ENCODE results near the gene ADAMTS17.

The ADAMTS17 gene

GRCh38 chr15:100111125-100112060, 230.4 kb downstream of the ADAMTS17 start:
- in situ Hi-C loops (cut with MboI; ENCODE audit: low pct_unique_long_range_greater_than_20kb, low sequenced_read_pairs): no loop called here
- DNase-seq: peak; percentile 38

GRCh38 chr15:100109486-100110035, 232.2 kb downstream of the ADAMTS17 start:
- in situ Hi-C loops (cut with MboI; ENCODE audit: low pct_unique_long_range_greater_than_20kb, low sequenced_read_pairs): no loop called here
- DNase-seq: no peak

GRCh38 chr15:100108846-100109245, 232.9 kb downstream of the ADAMTS17 start:
- in situ Hi-C loops (cut with MboI; ENCODE audit: low pct_unique_long_range_greater_than_20kb, low sequenced_read_pairs): no loop called here
- no peak for DNase-seq

GRCh38 chr15:100108346-100108745, 233.4 kb downstream of the ADAMTS17 start:
- in situ Hi-C loops (cut with MboI; ENCODE audit: low pct_unique_long_range_greater_than_20kb, low sequenced_read_pairs): no loop called here
- DNase-seq: no peak

- in situ Hi-C loops (cut with MboI; ENCODE audit: low pct_unique_long_range_greater_than_20kb, low sequenced_read_pairs): no loop called here
- DNase-seq: no peak
These were observed 234.1 kb downstream of the ADAMTS17 start for GRCh38 chr15:100107606-100108225.

- DNase-seq: no peak
These were observed 234.6 kb downstream of the ADAMTS17 start for GRCh38 chr15:100107151-100107550.

GRCh38 chr15:100106732-100107131, 235.0 kb downstream of the ADAMTS17 start:
- in situ Hi-C loops (cut with MboI; ENCODE audit: low pct_unique_long_range_greater_than_20kb, low sequenced_read_pairs): no loop called here
- DNase-seq: no peak

More at GRCh38 chr15:100107151-100107550, 234.6 kb downstream of the ADAMTS17 start:
- in situ Hi-C loops (cut with MboI; ENCODE audit: low pct_unique_long_range_greater_than_20kb, low sequenced_read_pairs): no loop called here

- DNase-seq: no peak
- in situ Hi-C loops (cut with MboI; ENCODE audit: low pct_unique_long_range_greater_than_20kb, low sequenced_read_pairs): no loop called here
These were observed 236.7 kb downstream of the ADAMTS17 start for GRCh38 chr15:100105101-100105500.

GRCh38 chr15:100104245-100104644, 237.5 kb downstream of the ADAMTS17 start:
- in situ Hi-C loops (cut with MboI; ENCODE audit: low pct_unique_long_range_greater_than_20kb, low sequenced_read_pairs): no loop called here

GRCh38 chr15:100103828-100104227, 237.9 kb downstream of the ADAMTS17 start:
- DNase-seq: no peak
- in situ Hi-C loops (cut with MboI; ENCODE audit: low pct_unique_long_range_greater_than_20kb, low sequenced_read_pairs): no loop called here

More at GRCh38 chr15:100104245-100104644, 237.5 kb downstream of the ADAMTS17 start:
- no peak for DNase-seq

GRCh38 chr15:100101426-100102089, 240.2 kb downstream of the ADAMTS17 start:
- in situ Hi-C loops (cut with MboI; ENCODE audit: low pct_unique_long_range_greater_than_20kb, low sequenced_read_pairs): no loop called here
- DNase-seq: no peak

GRCh38 chr15:100100926-100101325, 240.8 kb downstream of the ADAMTS17 start:
- in situ Hi-C loops (cut with MboI; ENCODE audit: low pct_unique_long_range_greater_than_20kb, low sequenced_read_pairs): no loop called here
- no peak for DNase-seq

- no peak for DNase-seq
- in situ Hi-C loops (cut with MboI; ENCODE audit: low pct_unique_long_range_greater_than_20kb, low sequenced_read_pairs): no loop called here
These were observed 241.8 kb downstream of the ADAMTS17 start for GRCh38 chr15:100099976-100100375.

- in situ Hi-C loops (cut with MboI; ENCODE audit: low pct_unique_long_range_greater_than_20kb, low sequenced_read_pairs): no loop called here
These were observed 243.1 kb downstream of the ADAMTS17 start for GRCh38 chr15:100098705-100099104.

GRCh38 chr15:100097342-100098127, 244.2 kb downstream of the ADAMTS17 start:
- in situ Hi-C loops (cut with MboI; ENCODE audit: low pct_unique_long_range_greater_than_20kb, low sequenced_read_pairs): no loop called here
- no peak for DNase-seq

More at GRCh38 chr15:100098705-100099104, 243.1 kb downstream of the ADAMTS17 start:
- DNase-seq: no peak

- no peak for DNase-seq
- in situ Hi-C loops (cut with MboI; ENCODE audit: low pct_unique_long_range_greater_than_20kb, low sequenced_read_pairs): no loop called here
These were observed 245.1 kb downstream of the ADAMTS17 start for GRCh38 chr15:100096700-100097099.

GRCh38 chr15:100096248-100096600, 245.6 kb downstream of the ADAMTS17 start:
- in situ Hi-C loops (cut with MboI; ENCODE audit: low pct_unique_long_range_greater_than_20kb, low sequenced_read_pairs): no loop called here
- no peak for DNase-seq

- in situ Hi-C loops (cut with MboI; ENCODE audit: low pct_unique_long_range_greater_than_20kb, low sequenced_read_pairs): no loop called here
These were observed 246.1 kb downstream of the ADAMTS17 start for GRCh38 chr15:100095541-100096247.

More at GRCh38 chr15:100095541-100096247, 246.1 kb downstream of the ADAMTS17 start:
- no peak for DNase-seq

All from KBM-7 (cell line).